ENCODE data around the gene PFDN2.

Gene PFDN2

GRCh38 chr1:161061419-161061818, 56.4 kb downstream of the PFDN2 start:
- no peak for DNase-seq

- no peak for DNase-seq
These were observed 58.5 kb downstream of the PFDN2 start for GRCh38 chr1:161059293-161059692.

- no peak for DNase-seq
These were observed 63.0 kb downstream of the PFDN2 start for GRCh38 chr1:161054805-161055204.

GRCh38 chr1:161054232-161054631, 63.6 kb downstream of the PFDN2 start:
- no peak for DNase-seq

GRCh38 chr1:161052899-161053298, 64.9 kb downstream of the PFDN2 start:
- no peak for DNase-seq

- no peak for DNase-seq
These were observed 66.6 kb downstream of the PFDN2 start for GRCh38 chr1:161051219-161051618.
